ENCODE data around the gene MRPS14.

The MRPS14 gene

DNA sequence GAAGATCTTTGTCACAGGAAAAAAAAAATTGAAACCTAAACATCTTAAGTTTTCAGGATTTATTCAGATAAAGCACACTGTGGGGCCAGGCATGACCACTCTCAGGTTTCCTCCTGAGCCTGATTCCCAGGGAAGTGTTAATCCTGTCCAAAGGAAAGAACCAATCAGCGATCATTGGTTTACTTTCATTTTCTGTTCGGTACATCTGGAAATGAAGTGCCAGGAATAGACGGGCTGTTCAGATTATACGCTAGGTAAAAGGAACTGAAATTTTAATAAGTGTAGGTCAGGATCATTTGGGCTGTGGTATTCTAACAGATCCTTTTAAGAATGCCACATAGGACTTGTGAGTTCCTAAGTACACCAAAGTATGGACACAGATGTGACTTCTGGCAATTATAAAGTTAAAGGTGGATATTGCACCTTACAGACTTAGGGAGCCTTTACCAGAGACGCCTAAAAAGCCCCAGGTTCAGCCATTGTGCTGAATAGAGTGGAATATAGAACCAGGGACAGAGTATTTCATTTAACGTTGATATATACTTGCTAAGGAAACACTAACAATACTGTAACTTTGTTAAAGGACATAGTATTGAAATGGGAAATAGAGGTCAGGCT, 32.7 kb downstream of the MRPS14 start:
- no peaks in the 10 kb centered on the region for H3K36me3 ChIP-seq (ENCODE audit: insufficient read depth)
- no peaks in the 10 kb centered on the region for H4K20me1 ChIP-seq (ENCODE audit: insufficient read depth)
- H3K79me2 ChIP-seq (ENCODE audit: insufficient read depth, low read depth), result no peaks in the 10 kb centered on the region
- H3K4me1 ChIP-seq (ENCODE audit: low read depth, poor library complexity, severe bottlenecking), result peaks cover 63% of the 10 kb centered on the region
- peak overlapping the region; percentile 95 for H3K4me2 ChIP-seq
- no peaks in the 10 kb centered on the region for H3K27me3 ChIP-seq (ENCODE audit: insufficient read depth, low read depth)
- peak overlapping the region; percentile 66 for H3K27ac ChIP-seq
- TF ChIP-seq, protein P1, sequence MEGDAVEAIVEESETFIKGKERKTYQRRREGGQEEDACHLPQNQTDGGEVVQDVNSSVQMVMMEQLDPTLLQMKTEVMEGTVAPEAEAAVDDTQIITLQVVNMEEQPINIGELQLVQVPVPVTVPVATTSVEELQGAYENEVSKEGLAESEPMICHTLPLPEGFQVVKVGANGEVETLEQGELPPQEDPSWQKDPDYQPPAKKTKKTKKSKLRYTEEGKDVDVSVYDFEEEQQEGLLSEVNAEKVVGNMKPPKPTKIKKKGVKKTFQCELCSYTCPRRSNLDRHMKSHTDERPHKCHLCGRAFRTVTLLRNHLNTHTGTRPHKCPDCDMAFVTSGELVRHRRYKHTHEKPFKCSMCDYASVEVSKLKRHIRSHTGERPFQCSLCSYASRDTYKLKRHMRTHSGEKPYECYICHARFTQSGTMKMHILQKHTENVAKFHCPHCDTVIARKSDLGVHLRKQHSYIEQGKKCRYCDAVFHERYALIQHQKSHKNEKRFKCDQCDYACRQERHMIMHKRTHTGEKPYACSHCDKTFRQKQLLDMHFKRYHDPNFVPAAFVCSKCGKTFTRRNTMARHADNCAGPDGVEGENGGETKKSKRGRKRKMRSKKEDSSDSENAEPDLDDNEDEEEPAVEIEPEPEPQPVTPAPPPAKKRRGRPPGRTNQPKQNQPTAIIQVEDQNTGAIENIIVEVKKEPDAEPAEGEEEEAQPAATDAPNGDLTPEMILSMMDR (conservative IDR thresholded peaks at IDR 0.05; ENCODE audit: low read depth, low read length), result no peak
- H3K9ac ChIP-seq, result peak overlapping the region; percentile 50; the same call in 1 of the 2 replicates
- peak overlapping the region; percentile 89 for H3K4me3 ChIP-seq (IDR thresholded peaks at IDR 0.05; ENCODE audit: insufficient read depth, low read depth, low read length)
- peak overlapping the region; percentile 57 for H2AFZ ChIP-seq (ENCODE audit: low read depth)

DNA sequence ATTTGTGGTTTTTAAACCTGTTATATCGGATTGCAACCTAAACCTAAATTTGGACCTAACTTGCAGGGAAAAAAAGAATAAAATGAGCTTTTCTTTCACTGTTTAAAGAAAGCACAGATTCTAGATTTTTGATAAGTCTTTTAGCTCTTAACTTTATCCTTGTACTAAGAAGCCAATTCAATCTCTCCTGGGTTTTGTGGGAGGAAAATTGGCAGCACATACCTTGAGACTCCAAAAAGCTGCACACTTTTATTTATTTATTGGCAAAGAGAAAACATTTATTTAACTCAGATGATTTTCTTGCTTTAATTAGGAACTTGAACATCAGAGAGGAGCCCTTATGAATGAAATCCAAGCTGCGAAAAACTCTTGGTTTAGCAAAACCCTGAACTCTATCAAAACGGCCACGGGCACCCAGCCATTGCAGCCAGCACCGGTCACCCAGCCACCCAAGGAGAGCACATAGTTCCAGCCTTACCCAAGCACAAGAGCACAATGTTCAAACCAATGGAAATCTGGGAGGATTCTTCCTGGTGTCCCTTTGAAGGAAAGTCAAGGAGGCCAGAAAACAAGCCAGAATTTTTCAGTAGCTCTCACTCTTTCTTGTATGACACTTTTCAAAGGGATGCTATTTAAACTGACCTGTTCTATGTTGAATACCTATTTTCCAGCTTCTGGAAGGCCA, 33.5 kb downstream of the MRPS14 start:
- H3K4me3 ChIP-seq (IDR thresholded peaks at IDR 0.05; ENCODE audit: insufficient read depth, low read depth, low read length), result peak overlapping the region; percentile 35
- H4K20me1 ChIP-seq (ENCODE audit: insufficient read depth), result no peaks in the 10 kb centered on the region

DNA sequence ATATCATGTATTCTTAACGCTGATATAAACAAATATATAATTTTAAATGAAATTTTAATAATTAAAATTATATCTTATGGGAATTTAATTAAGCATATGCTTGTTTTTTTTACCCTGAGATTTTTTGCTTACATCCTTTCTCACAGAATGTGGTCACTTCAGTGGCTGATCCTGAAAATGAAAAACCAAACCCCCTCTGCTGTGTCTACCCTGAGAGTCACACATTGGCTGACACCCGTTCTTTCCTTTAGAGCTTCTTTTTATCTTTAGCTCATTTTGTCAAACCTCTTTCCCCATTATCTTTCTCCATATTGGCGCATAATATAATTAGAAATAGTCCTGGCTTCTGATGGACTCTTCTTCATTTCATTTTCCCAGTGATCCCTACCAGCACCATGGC, 34.2 kb downstream of the MRPS14 start:
- no peaks in the 10 kb centered on the region for H3K36me3 ChIP-seq (ENCODE audit: insufficient read depth)
- TF ChIP-seq, protein P1 (conservative IDR thresholded peaks at IDR 0.05; ENCODE audit: low read depth, low read length), result no peak
- H3K4me3 ChIP-seq (IDR thresholded peaks at IDR 0.05; ENCODE audit: insufficient read depth, low read depth, low read length), result peak overlapping the region; percentile 35
- H3K9ac ChIP-seq, result peak overlapping the region; percentile 50; the same call in 1 of the 2 replicates
- no peaks in the 10 kb centered on the region for H3K79me2 ChIP-seq (ENCODE audit: insufficient read depth, low read depth)
- peak overlapping the region; percentile 66 for H3K27ac ChIP-seq
- no peaks in the 10 kb centered on the region for H3K27me3 ChIP-seq (ENCODE audit: insufficient read depth, low read depth)
- peak overlapping the region; percentile 45 for H2AFZ ChIP-seq (ENCODE audit: low read depth)
- H4K20me1 ChIP-seq (ENCODE audit: insufficient read depth), result no peaks in the 10 kb centered on the region
- H3K4me1 ChIP-seq (ENCODE audit: low read depth, poor library complexity, severe bottlenecking), result peaks cover 61% of the 10 kb centered on the region
- peak overlapping the region; percentile 95 for H3K4me2 ChIP-seq

More for the DNA sequence above, 33.5 kb downstream of the MRPS14 start:
- peaks cover 61% of the 10 kb centered on the region for H3K4me1 ChIP-seq (ENCODE audit: low read depth, poor library complexity, severe bottlenecking)
- H3K9ac ChIP-seq, result peak overlapping the region; percentile 50; the same call in 1 of the 2 replicates
- H3K4me2 ChIP-seq, result peak overlapping the region; percentile 95
- H2AFZ ChIP-seq (ENCODE audit: low read depth), result peak overlapping the region; percentile 45
- TF ChIP-seq, protein P1 (conservative IDR thresholded peaks at IDR 0.05; ENCODE audit: low read depth, low read length), result no peak
- peak overlapping the region; percentile 66 for H3K27ac ChIP-seq
- no peaks in the 10 kb centered on the region for H3K79me2 ChIP-seq (ENCODE audit: insufficient read depth, low read depth)
- H3K36me3 ChIP-seq (ENCODE audit: insufficient read depth), result no peaks in the 10 kb centered on the region
- H3K27me3 ChIP-seq (ENCODE audit: insufficient read depth, low read depth), result no peaks in the 10 kb centered on the region

DNA sequence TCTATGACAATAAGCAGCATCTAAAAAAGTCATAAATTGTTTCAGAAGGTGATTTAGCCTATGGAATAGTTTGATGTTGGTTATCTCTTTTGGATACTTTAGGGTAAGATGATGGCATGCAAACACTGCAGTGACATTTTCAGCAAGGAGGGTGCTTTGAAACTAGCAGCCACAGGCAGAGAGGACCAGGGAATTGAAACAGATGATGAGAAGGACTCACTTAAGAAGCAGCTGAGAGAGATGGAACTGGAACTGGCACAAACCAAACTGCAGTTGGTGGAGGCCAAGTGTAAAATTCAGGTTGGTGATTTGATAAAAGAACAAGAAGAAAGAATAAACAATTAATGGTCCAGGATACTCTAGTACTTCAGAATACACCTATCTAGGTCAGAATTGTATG, 34.7 kb downstream of the MRPS14 start:
- no peaks in the 10 kb centered on the region for H3K36me3 ChIP-seq (ENCODE audit: insufficient read depth)
- H3K27ac ChIP-seq, result peak overlapping the region; percentile 66; the same call in 1 of the 2 replicates
- no peak overlapping the region for H3K4me3 ChIP-seq (IDR thresholded peaks at IDR 0.05; ENCODE audit: insufficient read depth, low read depth, low read length)
- H3K79me2 ChIP-seq (ENCODE audit: insufficient read depth, low read depth), result no peaks in the 10 kb centered on the region
- no peaks in the 10 kb centered on the region for H3K27me3 ChIP-seq (ENCODE audit: insufficient read depth, low read depth)
- TF ChIP-seq, protein P1 (conservative IDR thresholded peaks at IDR 0.05; ENCODE audit: low read depth, low read length), result no peak
- peak overlapping the region; percentile 95 for H3K4me2 ChIP-seq
- H3K4me1 ChIP-seq (ENCODE audit: low read depth, poor library complexity, severe bottlenecking), result peaks cover 62% of the 10 kb centered on the region
- no peak overlapping the region for H3K9ac ChIP-seq
- no peak overlapping the region for H2AFZ ChIP-seq (ENCODE audit: low read depth)
- H4K20me1 ChIP-seq (ENCODE audit: insufficient read depth), result no peaks in the 10 kb centered on the region
